GM06990 (cell line): ENCODE results near the gene DNAJC30.
A peak's percentile ranks its signal among the peaks of the same experiment; 100 is the strongest.
"Not testable (repeated sequence)": the region's sequence is repeated elsewhere in the genome, so short reads cannot be mapped to it uniquely, and the experiment has no call there.

Experiments
- DNase-seq: peaks from one replicate; pipeline ENCODE4 v3.0.0-alpha.2; 2011; ENCODE audit not compliant: insufficient read length; ENCODE audit errors: extremely low read depth
- H3K27me3 ChIP-seq: replicated peaks from 2 replicates; pipeline ENCODE4 v1.6.0; 2011; ENCODE audit warnings: low read length; ENCODE audit not compliant: control insufficient read depth, insufficient read depth
- H3K36me3 ChIP-seq: 2 replicates; pipeline ENCODE4 v1.5.1; 2011; ENCODE audit warnings: low read length; ENCODE audit not compliant: control insufficient read depth, insufficient read depth
- H3K4me3 ChIP-seq: replicated peaks from 2 replicates; pipeline ENCODE4 v1.5.1; 2011; ENCODE audit warnings: low read depth, mild to moderate bottlenecking, control low read depth, low read length
- CTCF ChIP-seq: IDR thresholded peaks from 2 replicates; pipeline ENCODE4 v1.5.1; 2011; ENCODE audit warnings: low read length, control low read depth, mild to moderate bottlenecking, inconsistent platforms; ENCODE audit not compliant: insufficient read depth, poor library complexity, severe bottlenecking

DNAJC30 gene

GRCh38 chr7:73682745-73683055 is 553 bp downstream of the DNAJC30 start:
- peaks cover 13% of the 10 kb centered on the region for H3K36me3 ChIP-seq
- no peak for TF ChIP-seq CTCF
- DNase-seq = no peak
- H3K27me3 ChIP-seq = no peaks in the 10 kb centered on the region
- peak overlapping the region; percentile 82 for H3K4me3 ChIP-seq

GRCh38 chr7:73681031-73681430 is 2.2 kb downstream of the DNAJC30 start:
- peaks cover 9% of the 10 kb centered on the region for H3K36me3 ChIP-seq
- no peak for DNase-seq
- no peak for TF ChIP-seq CTCF
- no peak overlapping the region for H3K4me3 ChIP-seq
- no peaks in the 10 kb centered on the region for H3K27me3 ChIP-seq

- H3K36me3 ChIP-seq = peaks cover 9% of the 10 kb centered on the region
- no peak for DNase-seq
- TF ChIP-seq CTCF = no peak
- no peaks in the 10 kb centered on the region for H3K27me3 ChIP-seq
- H3K4me3 ChIP-seq = no peak overlapping the region
Measured at GRCh38 chr7:73680501-73680900, 2.8 kb downstream of the DNAJC30 start.

- no peaks in the 10 kb centered on the region for H3K27me3 ChIP-seq
- peaks cover 9% of the 10 kb centered on the region for H3K36me3 ChIP-seq
- no peak for TF ChIP-seq CTCF
- no peak overlapping the region for H3K4me3 ChIP-seq
- DNase-seq = no peak
Measured at GRCh38 chr7:73679709-73680108, 3.5 kb downstream of the DNAJC30 start.

GRCh38 chr7:73678862-73679261 is 4.4 kb downstream of the DNAJC30 start:
- no peak for TF ChIP-seq CTCF
- DNase-seq = no peak
- no peak overlapping the region for H3K4me3 ChIP-seq
- peaks cover 9% of the 10 kb centered on the region for H3K36me3 ChIP-seq
- H3K27me3 ChIP-seq = no peaks in the 10 kb centered on the region

- H3K4me3 ChIP-seq, DNase-seq, H3K27me3 ChIP-seq, H3K36me3 ChIP-seq: not testable (repeated sequence)
Measured at GRCh38 chr7:73676062-73676461, 7.2 kb downstream of the DNAJC30 start.
